Activated T-cell treated with anti-CD3 and anti-CD28 coated beads for 24 hours (primary cell): ENCODE data around the gene CEP290.

ENCODE experiments used
- DNase-seq: peaks from one replicate; pipeline ENCODE4 v3.0.0-alpha.2; 2020; ENCODE audit warnings: low read depth

The CEP290 gene

GRCh38 chr12:88141774-88142609 lies at the start of gene CEP290, which contains the start of gene TMTC3:
TSS of gene CEP290 (minus strand) at chr12:88142088. CDS start at chr12:88141307, 781 bp downstream.
TSS of gene TMTC3 (plus strand) at chr12:88142307. CDS start at chr12:88148316, 6,009 bp downstream.
- peak; percentile 89 for DNase-seq

- DNase-seq = no peak
Observed at GRCh38 chr12:88188180-88188579, 46.3 kb upstream of the CEP290 start.

- DNase-seq = no peak
Observed at GRCh38 chr12:88187571-88187970, 45.7 kb upstream of the CEP290 start.

GRCh38 chr12:88185988-88186387 lies 44.1 kb upstream of the CEP290 start:
- no peak for DNase-seq

- DNase-seq = no peak
Observed at GRCh38 chr12:88185279-88185678, 43.4 kb upstream of the CEP290 start.

- DNase-seq = no peak
Observed at GRCh38 chr12:88184196-88184595, 42.3 kb upstream of the CEP290 start.

- DNase-seq = no peak
Observed at GRCh38 chr12:88182416-88182815, 40.5 kb upstream of the CEP290 start.

GRCh38 chr12:88181881-88182280 lies 40.0 kb upstream of the CEP290 start:
- DNase-seq = no peak

- no peak for DNase-seq
Observed at GRCh38 chr12:88179436-88180014, 37.6 kb upstream of the CEP290 start.

GRCh38 chr12:88175544-88175943 lies 33.7 kb upstream of the CEP290 start:
- DNase-seq = no peak

- no peak for DNase-seq
Observed at GRCh38 chr12:88172844-88173407, 31.0 kb upstream of the CEP290 start.

GRCh38 chr12:88167384-88167783 lies 25.5 kb upstream of the CEP290 start:
- no peak for DNase-seq

- DNase-seq = no peak
Observed at GRCh38 chr12:88166179-88166578, 24.3 kb upstream of the CEP290 start.

- no peak for DNase-seq
Observed at GRCh38 chr12:88163371-88163770, 21.5 kb upstream of the CEP290 start.

- no peak for DNase-seq
Observed at GRCh38 chr12:88156075-88156654, 14.3 kb upstream of the CEP290 start.

GRCh38 chr12:88153959-88154358 lies 12.1 kb upstream of the CEP290 start:
- DNase-seq = no peak

- no peak for DNase-seq
Observed at GRCh38 chr12:88150063-88150462, 8.2 kb upstream of the CEP290 start.

GRCh38 chr12:88145567-88146505 lies 3.9 kb upstream of the CEP290 start:
- no peak for DNase-seq

- DNase-seq = no peak
Observed at GRCh38 chr12:88144546-88145468, 2.9 kb upstream of the CEP290 start.

GRCh38 chr12:88144037-88144436 lies 2.1 kb upstream of the CEP290 start:
- DNase-seq = no peak

GRCh38 chr12:88142610-88142991 lies 713 bp upstream of the CEP290 start:
- peak; percentile 16 for DNase-seq
